Epithelial cell of esophagus (primary cell): ENCODE results near the gene OR2A7.
"Not testable (repeated sequence)": the region's sequence is repeated elsewhere in the genome, so short reads cannot be mapped to it uniquely, and the experiment has no call there.

ENCODE experiments used
- DNase-seq: peaks from one replicate; pipeline ENCODE4 v3.0.0; 2010; ENCODE audit warnings: low read depth
- H3K4me3 ChIP-seq: 2 replicates; pipeline ENCODE4 v1.5.1; 2011; ENCODE audit warnings: mild to moderate bottlenecking, low read length, control low read depth
- CTCF ChIP-seq: IDR thresholded peaks from 2 replicates; pipeline ENCODE4 v1.5.1; 2011; ENCODE audit warnings: low read depth, mild to moderate bottlenecking, low read length, control low read depth, inconsistent platforms; ENCODE audit not compliant: insufficient read depth; ENCODE audit errors: missing control alignments

Gene OR2A7

DNA sequence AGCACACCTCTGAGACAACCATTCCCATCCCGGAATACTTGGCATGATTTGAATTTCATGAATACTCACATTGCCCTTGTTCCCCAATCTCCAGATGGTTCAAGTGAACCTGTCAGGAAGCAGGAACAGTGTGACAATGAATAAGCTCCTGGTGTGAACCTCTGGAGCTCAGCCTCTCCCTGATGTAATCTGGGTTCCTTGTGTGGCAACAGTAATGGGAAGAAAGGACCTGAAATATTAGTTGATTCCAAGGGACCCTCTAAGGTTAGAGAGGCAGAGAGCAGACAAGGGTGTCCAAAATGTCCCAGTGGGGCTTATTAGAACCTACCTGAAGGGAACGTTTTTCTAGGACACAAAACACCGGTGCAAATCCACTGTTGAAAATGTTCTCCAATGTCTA lies 8.5 kb downstream of the OR2A7 start:
- no peak for TF ChIP-seq CTCF
- no peak overlapping the region for H3K4me3 ChIP-seq
- DNase-seq: peak; percentile 63

DNA sequence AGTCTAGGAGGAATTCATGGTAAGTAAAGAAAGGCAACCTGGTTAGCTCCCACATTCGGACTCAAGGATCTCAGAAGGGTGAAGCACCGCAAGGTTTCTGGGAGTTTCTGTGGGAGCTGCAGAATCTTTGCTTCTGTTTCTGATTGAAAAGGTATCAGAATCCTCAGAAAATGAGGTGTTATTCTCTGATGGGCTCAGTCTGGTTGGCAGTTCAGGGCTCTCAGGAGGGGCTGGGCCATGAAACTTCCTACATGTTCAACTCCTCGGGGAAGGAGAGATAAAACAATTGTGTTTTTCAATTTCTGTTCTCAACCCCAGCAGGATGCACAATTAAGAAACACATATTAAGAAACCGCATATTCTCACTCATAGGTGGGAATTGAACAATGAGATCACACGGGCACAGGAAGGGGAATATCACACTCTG lies 9.1 kb downstream of the OR2A7 start:
- DNase-seq: no peak
- H3K4me3 ChIP-seq: no peak overlapping the region
- no peak for TF ChIP-seq CTCF

DNA sequence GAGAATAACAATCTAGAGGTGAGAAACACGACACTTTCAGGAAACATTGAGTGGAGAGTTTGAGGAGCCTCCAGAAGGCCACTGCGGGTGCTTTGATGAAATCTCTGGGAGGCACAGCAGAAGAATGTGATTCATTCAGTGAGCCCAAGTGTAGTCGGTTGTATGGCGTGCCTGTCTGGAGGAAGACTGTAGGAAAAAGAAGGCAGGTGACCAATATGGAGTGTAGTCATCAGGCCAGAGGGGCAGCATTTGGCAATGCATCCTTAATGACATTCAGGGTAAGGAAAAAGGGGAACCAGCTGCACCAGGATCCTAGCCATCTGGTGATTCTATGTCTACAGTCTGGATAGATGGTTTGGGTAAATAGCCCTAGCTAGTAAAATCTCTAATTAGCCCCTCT lies 12.3 kb downstream of the OR2A7 start:
- H3K4me3 ChIP-seq, DNase-seq: not testable (repeated sequence)

- DNase-seq: not testable (repeated sequence)
Observed at GRCh38 chr7:144247674-144248330, 16.8 kb downstream of the OR2A7 start.

GRCh38 chr7:144246967-144247366 lies 17.6 kb downstream of the OR2A7 start:
- H3K4me3 ChIP-seq, DNase-seq: not testable (repeated sequence)

More at GRCh38 chr7:144247674-144248330, 16.8 kb downstream of the OR2A7 start:
- H3K4me3 ChIP-seq: not testable (repeated sequence)

DNA sequence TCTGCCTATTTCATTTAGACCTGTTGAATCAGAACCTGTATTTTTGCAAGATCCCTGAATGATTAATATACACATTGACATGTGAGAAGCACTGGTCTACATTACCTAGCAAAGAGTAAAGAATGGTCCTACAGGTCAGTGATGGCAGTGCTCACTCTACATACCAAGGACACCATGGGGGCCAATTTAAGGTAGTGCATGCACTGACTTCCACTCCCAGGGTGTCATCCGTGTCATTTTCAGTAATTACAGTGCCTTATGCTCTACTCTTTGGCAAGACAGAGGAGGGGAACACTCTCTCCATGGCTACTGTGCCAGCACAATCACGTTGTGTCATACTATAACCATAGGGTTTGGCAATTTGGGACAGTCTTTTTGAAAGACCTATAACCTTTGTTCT lies 19.2 kb downstream of the OR2A7 start:
- DNase-seq, H3K4me3 ChIP-seq: not testable (repeated sequence)

- DNase-seq, H3K4me3 ChIP-seq: not testable (repeated sequence)
Observed at GRCh38 chr7:144239365-144239764, 25.2 kb downstream of the OR2A7 start, which contains the start of gene OR2A42. OR2A42 (minus strand) TSS chr7:144239605; CDS start chr7:144232843, 6,762 bp downstream.

GRCh38 chr7:144238530-144239082 lies 26.0 kb downstream of the OR2A7 start:
- not testable (repeated sequence) for H3K4me3 ChIP-seq
- DNase-seq: peak; percentile 0

DNA sequence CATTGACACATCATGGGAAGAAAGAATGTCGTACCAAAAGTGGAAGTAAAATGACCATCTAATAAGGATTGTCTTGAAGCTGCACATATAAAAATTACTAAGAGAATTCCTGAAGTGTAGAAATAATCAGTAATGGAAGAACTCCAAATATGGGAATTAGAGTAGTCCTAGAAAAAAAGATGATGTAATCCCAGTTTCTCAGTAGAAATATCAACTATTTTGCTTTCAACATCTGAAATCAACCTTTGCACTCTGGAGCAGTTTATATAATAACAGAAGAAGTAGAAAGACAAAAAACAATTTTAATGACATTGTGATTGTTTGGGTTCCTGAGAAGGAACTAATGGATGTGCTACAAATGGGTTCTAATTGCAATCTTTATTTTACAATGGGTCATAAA lies 31.6 kb downstream of the OR2A7 start:
- not testable (repeated sequence) for DNase-seq, H3K4me3 ChIP-seq

GRCh38 chr7:144231027-144231426 lies 33.6 kb downstream of the OR2A7 start:
- not testable (repeated sequence) for DNase-seq, H3K4me3 ChIP-seq

- DNase-seq, H3K4me3 ChIP-seq: not testable (repeated sequence)
Observed at GRCh38 chr7:144228810-144229209, 35.8 kb downstream of the OR2A7 start.

DNA sequence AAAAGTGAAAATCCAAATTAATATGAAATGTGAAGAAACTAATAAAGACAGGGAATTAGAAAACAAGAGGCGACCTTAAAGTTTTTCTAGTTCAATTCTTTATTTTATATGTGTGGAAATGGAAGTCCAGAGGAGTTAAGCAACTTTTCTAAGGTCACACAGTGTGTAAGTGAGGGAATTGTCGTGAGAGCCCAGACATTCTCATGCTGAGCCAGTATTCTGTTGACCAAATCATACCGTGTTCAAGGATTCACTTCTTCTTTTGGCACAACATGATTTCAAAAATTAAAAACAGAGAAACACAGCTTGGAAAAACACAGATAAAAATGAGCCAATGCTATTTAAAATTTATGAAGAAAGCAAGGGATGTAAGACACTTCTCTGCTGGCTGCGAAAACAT lies 37.7 kb downstream of the OR2A7 start:
- not testable (repeated sequence) for H3K4me3 ChIP-seq, DNase-seq

DNA sequence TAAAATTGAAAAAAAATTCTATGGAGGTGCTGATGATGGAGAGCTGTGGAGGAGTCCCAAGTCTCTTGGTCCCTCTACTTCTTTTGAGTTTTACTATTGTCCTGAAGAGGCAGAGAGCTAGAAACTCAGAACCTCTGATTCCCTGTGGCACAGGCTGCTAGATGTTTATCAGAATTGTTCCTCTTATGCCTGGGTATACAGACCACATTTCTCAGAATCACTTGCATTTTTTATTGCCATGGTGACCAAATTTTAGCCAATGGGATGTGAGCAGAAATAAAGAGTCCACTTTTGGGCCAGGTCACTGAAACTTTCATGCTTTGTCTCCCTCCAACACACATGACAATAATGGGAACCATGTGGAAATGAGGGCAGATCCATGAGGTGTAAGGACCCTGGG lies 40.9 kb downstream of the OR2A7 start:
- DNase-seq, H3K4me3 ChIP-seq: not testable (repeated sequence)

GRCh38 chr7:144220531-144220930 lies 44.1 kb downstream of the OR2A7 start:
- not testable (repeated sequence) for H3K4me3 ChIP-seq, DNase-seq

DNA sequence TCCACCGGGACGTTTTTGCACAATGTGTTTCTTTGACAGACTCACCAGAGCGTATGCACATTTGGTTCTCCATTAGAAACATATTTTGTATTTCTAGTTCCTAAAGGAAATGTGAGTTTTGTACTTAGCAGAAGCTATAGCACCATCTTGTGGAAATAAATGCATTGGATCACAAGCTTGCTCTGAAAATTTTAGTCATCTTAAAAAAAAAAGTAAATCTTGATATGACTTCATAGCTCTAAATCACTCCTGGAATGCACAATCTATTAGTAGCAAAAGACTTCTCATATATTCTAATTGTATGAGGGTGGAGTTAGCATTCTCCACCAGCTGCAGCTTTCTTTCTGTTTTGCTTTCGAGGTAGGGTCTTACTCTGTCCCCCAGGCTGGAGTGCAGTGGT lies 45.4 kb downstream of the OR2A7 start:
- DNase-seq, H3K4me3 ChIP-seq: not testable (repeated sequence)

DNA sequence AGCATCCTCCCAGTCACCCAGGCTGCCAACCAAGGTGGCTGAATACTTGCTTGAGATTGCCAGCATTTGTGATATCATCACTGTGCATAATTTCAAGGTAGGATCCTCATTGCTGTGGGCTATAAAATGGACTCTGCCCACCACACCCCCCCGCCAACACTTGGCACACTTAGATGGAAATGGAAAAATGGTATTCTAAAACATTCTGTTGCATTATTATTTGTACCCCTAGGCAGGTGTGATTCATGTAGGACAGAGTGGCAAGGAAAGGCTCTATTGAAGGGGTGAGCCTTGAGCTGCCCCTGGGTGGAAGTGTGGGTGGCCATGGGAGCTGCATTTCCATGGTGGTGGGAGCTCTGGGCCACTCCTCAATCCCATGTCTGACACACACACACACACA lies 46.0 kb downstream of the OR2A7 start:
- DNase-seq: not testable (repeated sequence)

DNA sequence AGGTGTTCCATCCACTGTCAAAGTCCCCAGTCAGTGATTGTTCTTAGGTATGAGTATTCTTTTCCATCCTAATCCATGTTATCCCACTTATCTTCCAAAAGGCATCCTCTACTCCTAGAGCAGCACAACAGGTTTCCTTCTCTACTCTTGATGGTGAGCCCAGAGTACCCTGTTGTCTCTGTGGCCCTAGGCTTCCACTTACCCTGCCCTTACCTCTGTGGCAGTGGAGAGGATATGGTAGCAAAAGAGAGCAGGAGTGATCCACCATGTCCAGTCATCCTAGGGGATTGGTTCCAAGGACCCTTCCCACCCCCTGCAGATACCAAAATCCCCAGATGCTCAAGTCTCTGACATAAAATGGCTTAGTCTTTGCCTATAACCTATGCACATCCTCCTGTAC lies 47.4 kb downstream of the OR2A7 start:
- not testable (repeated sequence) for DNase-seq, H3K4me3 ChIP-seq

More for the DNA sequence above, 46.0 kb downstream of the OR2A7 start:
- H3K4me3 ChIP-seq: not testable (repeated sequence)
